A549 (cell line): ENCODE measurements around the gene ATP2C2. TPM values are rescaled to one million over a fixed set of nuclear protein-coding genes. Genes with fewer than 3 reads are reported as not detected.

Source experiments
- ATAC-seq, 2 experiments: fragments of 200-7000 bp in 1 of 2; fragments of >200 bp in 1 of 2; cut with Nextera tagmentation in 1 of 2; cut with Tn5 transposase in 1 of 2; 3 replicates each; pipeline versions ENCODE4 v1.8.0 to v1.9.1; 2018 to 2020; ENCODE audit warnings: mild to moderate bottlenecking in 1 of 2, moderate library complexity in 1 of 2
- CTCF ChIA-PET: fragments of 300-600 bp; sonication (Branson Sonifier 250); formaldehyde crosslinking; extraction: SDS; loops from one replicate; lab custom pipeline; 2021; ENCODE audit warnings: antibody characterized with exemption, inconsistent platforms; lab: Yijun Ruan, JAX
- POLR2A ChIA-PET: fragments of 350-600 bp; formaldehyde crosslinking; extraction: SDS; loops from one replicate; lab custom pipeline; 2021; ENCODE audit warnings: antibody characterized with exemption, inconsistent platforms; lab: Yijun Ruan, JAX
- DNase-seq, 2 experiments: peaks; one replicate each; pipeline versions ENCODE4 v3.0.0 to v3.0.0-alpha.2; 2011 to 2016; ENCODE audit warnings: low read depth in 1 of 2, low spot score in 1 of 2
- FAIRE-seq: peaks from 2 replicates; lab custom pipeline; 2011; peaks lifted over from hg19 to GRCh38; lab: Jason Lieb, UNC
- H3K27ac ChIP-seq, 2 experiments: fragments of >200 bp; sonication (Bioruptor Twin); formaldehyde crosslinking; 3 replicates each; pipeline ENCODE4 v1.5.1; 2016 to 2017
- H3K4me1 ChIP-seq: fragments of >200 bp; sonication (Bioruptor Twin); formaldehyde crosslinking; 3 replicates; pipeline ENCODE4 v1.6.1; 2016
- H3K4me2 ChIP-seq: fragments of >200 bp; sonication (Bioruptor Twin); formaldehyde crosslinking; 3 replicates; pipeline ENCODE4 v1.6.1; 2016
- H3K4me3 ChIP-seq: fragments of >200 bp; sonication (Bioruptor Twin); formaldehyde crosslinking; 3 replicates; pipeline ENCODE4 v1.5.1; 2016
- H3K9me3 ChIP-seq: fragments of >200 bp; sonication (Bioruptor Twin); formaldehyde crosslinking; 3 replicates; pipeline ENCODE4 v1.6.1; 2016
- BCL3 ChIP-seq: fragments of >200 bp; sonication (Bioruptor Twin); formaldehyde crosslinking; IDR thresholded peaks from 3 replicates; pipeline ENCODE4 v1.6.1; 2016
- CBX2 ChIP-seq: fragments of 200-600 bp; sonication (generic); IDR thresholded peaks from 2 replicates; pipeline ENCODE4 v1.6.1; 2016; ENCODE audit warnings: low read depth, mild to moderate bottlenecking, borderline replicate concordance
- CHD2 ChIP-seq: fragments of 150-350 bp; IDR thresholded peaks from 2 replicates; pipeline ENCODE4 v1.6.1; 2014; ENCODE audit warnings: low read length; ENCODE audit not compliant: partially characterized antibody
- CHD4 ChIP-seq: fragments of 200-600 bp; sonication (generic); IDR thresholded peaks from 2 replicates; pipeline ENCODE4 v1.6.1; 2016; ENCODE audit warnings: antibody characterized with exemption, mild to moderate bottlenecking, borderline replicate concordance
- CTCF ChIP-seq: fragments of >200 bp; sonication (Bioruptor Twin); formaldehyde crosslinking; IDR thresholded peaks from 3 replicates; pipeline ENCODE4 v1.5.1; 2016
- EHF ChIP-seq: fragments of 250-450 bp; sonication (Bioruptor Pico); IDR thresholded peaks from 2 replicates; pipeline ENCODE4 v1.5.0; 2020; ENCODE audit warnings: mild to moderate bottlenecking
- HEYL ChIP-seq: fragments of 250-450 bp; sonication (Bioruptor Pico); IDR thresholded peaks from 2 replicates; pipeline ENCODE4 v1.8.0; 2021; ENCODE audit warnings: mild to moderate bottlenecking, moderate library complexity
- HOXA7 ChIP-seq: fragments of 250-450 bp; sonication (Bioruptor Pico); IDR thresholded peaks from 2 replicates; pipeline ENCODE4 v1.5.0; 2020; ENCODE audit warnings: mild to moderate bottlenecking, moderate library complexity
- HOXB13 ChIP-seq: fragments of 250-450 bp; sonication (Bioruptor Pico); IDR thresholded peaks from 2 replicates; pipeline ENCODE4 v1.5.0; 2020; ENCODE audit warnings: low read depth, mild to moderate bottlenecking, moderate library complexity
- MAFK ChIP-seq: fragments of 450-650 bp; IDR thresholded peaks from 2 replicates; pipeline ENCODE4 v1.6.1; 2014; ENCODE audit not compliant: partially characterized antibody
- MYC ChIP-seq: IDR thresholded peaks from 2 replicates; pipeline ENCODE4 v1.6.1; 2012; ENCODE audit warnings: mild to moderate bottlenecking, inconsistent platforms, low read length, improper control_type of control experiment, borderline replicate concordance
- NPAS2 ChIP-seq: fragments of 250-450 bp; sonication (Bioruptor Pico); IDR thresholded peaks from 2 replicates; pipeline ENCODE4 v1.8.0; 2022; ENCODE audit warnings: mild to moderate bottlenecking, moderate library complexity, borderline replicate concordance
- POLR2A ChIP-seq: IDR thresholded peaks from 2 replicates; pipeline ENCODE4 v1.6.1; 2012; ENCODE audit warnings: mild to moderate bottlenecking, low read length
- POLR2AphosphoS2 ChIP-seq: conservative IDR thresholded peaks from 2 replicates; pipeline ENCODE4 v1.6.1; 2012; ENCODE audit warnings: low read length, improper control_type of control experiment, inconsistent platforms
- RCOR1 ChIP-seq: fragments of 150-350 bp; IDR thresholded peaks from 2 replicates; pipeline ENCODE4 v1.6.1; 2014; ENCODE audit warnings: antibody characterized with exemption, low read length, low read depth
- REST ChIP-seq: fragments of 200-600 bp; sonication (generic); IDR thresholded peaks from 2 replicates; pipeline ENCODE4 v1.6.1; 2016; ENCODE audit warnings: antibody characterized with exemption, mild to moderate bottlenecking, moderate library complexity
- WGBS: methylation state at CpG from one replicate; pipeline ENCODE4 v1.1.6; 2017; ENCODE audit errors: missing lambda C conversion rate; 5-methylcytosine and 5-hydroxymethylcytosine counted together
- polyA plus RNA-seq, 4 experiments: library from polyadenylated mRNA; depleted of rRNA in 3 of 4; stranded (reverse); fragments of >200 nt; fragmentation: RNase III in 1 of 4; extraction: RNeasy Plus Mini Kit Qiagen cat#74134 plus additional on column Dnase treatment in 1 of 4; gene quantifications; 2 replicates in 3 of 4; 3 replicates in 1 of 4; pipeline ENCODE4 v1.2.3, GENCODE V29; 2011 to 2017

Gene ATP2C2
- polyA plus RNA-seq, 2 of the 4 experiments (the other 2 are of a cell fraction): 0.14 to 0.17 TPM

- DNase-seq (no peak), ATAC-seq (no peak), FAIRE-seq (no peak)
- no peak overlapping the region for H3K27ac ChIP-seq
- CTCF ChIA-PET: no interaction called here
- H3K9me3 ChIP-seq: peaks cover 17% of the 10 kb centered on the region
- POLR2A ChIA-PET: no interaction called here
- H3K4me2 ChIP-seq: no peak overlapping the region
- no peak for TF ChIP-seq RCOR1
- TF ChIP-seq POLR2A: no peak
- TF ChIP-seq NPAS2 (CRISPR knock-in tag): no peak
- no peak for TF ChIP-seq CTCF
- TF ChIP-seq CHD4: no peak
- TF ChIP-seq MYC: no peak
- TF ChIP-seq BCL3: no peak
- TF ChIP-seq EHF (CRISPR knock-in tag): no peak
- no peak for TF ChIP-seq POLR2AphosphoS2
- no peak for TF ChIP-seq HEYL
- TF ChIP-seq REST: no peak
- no peak for TF ChIP-seq CBX2
- H3K4me1 ChIP-seq: no peaks in the 10 kb centered on the region
- 23% methylated on average over 5 of the region's 5 CpGs for WGBS
- no peak overlapping the region for H3K4me3 ChIP-seq
Observed at GRCh38 chr16:84320511-84320910, 47.8 kb upstream of the ATP2C2 start.

- DNase-seq (no peak), FAIRE-seq (no peak), ATAC-seq (no peak)
- peaks cover 27% of the 10 kb centered on the region for H3K9me3 ChIP-seq
- ChIA-PET POLR2A (no interaction called here), CTCF (interaction anchor here (0.9 to 1.0 kb wide), 2 partner anchors 14 to 44 kb away, joined by 3 to 4 read pairs; no protein-coding TSS in a partner anchor)
- H3K4me3 ChIP-seq: no peak overlapping the region
- no peak overlapping the region for H3K4me2 ChIP-seq
- H3K4me1 ChIP-seq: no peaks in the 10 kb centered on the region
- 18% methylated on average over 4 of the region's 4 CpGs for WGBS
- no peak overlapping the region for H3K27ac ChIP-seq
- TF ChIP-seq HOXB13 (CRISPR knock-in tag): no peak
- no peak for TF ChIP-seq HOXA7 (CRISPR knock-in tag)
- TF ChIP-seq CHD2: no peak
Observed at GRCh38 chr16:84321932-84322331, 46.4 kb upstream of the ATP2C2 start.

- CTCF ChIA-PET: interaction anchor here (1.0 kb wide), 1 partner anchor 15 kb away, joined by 3 read pairs; no protein-coding TSS in a partner anchor
- TF ChIP-seq CBX2: no peak
- TF ChIP-seq MAFK: peak; percentile 85
- no peak overlapping the region for H3K4me3 ChIP-seq
- H3K4me1 ChIP-seq: no peaks in the 10 kb centered on the region
- DNase-seq: no peak
- POLR2A ChIA-PET: no interaction called here
- WGBS: 30% methylated on average over 4 of the region's 4 CpGs
- FAIRE-seq: no peak
- H3K27ac ChIP-seq: no peak overlapping the region
- peaks cover 29% of the 10 kb centered on the region for H3K9me3 ChIP-seq
- no peak overlapping the region for H3K4me2 ChIP-seq
- no peak for ATAC-seq
Observed at GRCh38 chr16:84322749-84323148, 45.6 kb upstream of the ATP2C2 start.
